Effector memory CD4-positive, alpha-beta T cell (primary cell): ENCODE results near the gene NR4A1.
A peak's percentile ranks its signal among the peaks of the same experiment; 100 is the strongest.

Experiments used
- DNase-seq, 3 donors: peaks; one replicate each; pipeline ENCODE4 v3.0.0-alpha.2; 2020
- H3K27ac ChIP-seq: 2 replicates; pipeline ENCODE4 v1.7.0; 2013; ENCODE audit warnings: mild to moderate bottlenecking, low read length, moderate library complexity; ENCODE audit not compliant: insufficient read depth, poor library complexity, severe bottlenecking
- H3K27me3 ChIP-seq: replicated peaks from 2 replicates; pipeline ENCODE4 v1.7.0; 2013; ENCODE audit warnings: mild to moderate bottlenecking, low read length; ENCODE audit not compliant: insufficient read depth, control insufficient read depth, poor library complexity, severe bottlenecking
- H3K36me3 ChIP-seq: 2 replicates; pipeline ENCODE4 v1.7.0; 2013; ENCODE audit warnings: mild to moderate bottlenecking, low read length, moderate library complexity; ENCODE audit not compliant: control insufficient read depth, insufficient read depth
- H3K4me1 ChIP-seq: 2 replicates; pipeline ENCODE4 v1.7.0; 2013; ENCODE audit warnings: low read length, mild to moderate bottlenecking; ENCODE audit not compliant: control insufficient read depth, insufficient read depth, poor library complexity, severe bottlenecking
- H3K4me3 ChIP-seq: 2 replicates; pipeline ENCODE4 v1.7.0; 2013; ENCODE audit warnings: low read length, low read depth, mild to moderate bottlenecking; ENCODE audit not compliant: insufficient read depth, poor library complexity, severe bottlenecking
- H3K9me3 ChIP-seq: 2 replicates; pipeline ENCODE4 v1.7.0; 2013; ENCODE audit warnings: mild to moderate bottlenecking, low read length, moderate library complexity; ENCODE audit not compliant: control insufficient read depth

NR4A1 gene

GRCh38 chr12:52067081-52067374, 15.8 kb downstream of the NR4A1 start:
- H3K4me3 ChIP-seq = no peak overlapping the region
- no peaks in the 10 kb centered on the region for H3K9me3 ChIP-seq
- peaks cover 20% of the 10 kb centered on the region for H3K4me1 ChIP-seq
- no peaks in the 10 kb centered on the region for H3K27me3 ChIP-seq
- no peak for DNase-seq
- no peaks in the 10 kb centered on the region for H3K36me3 ChIP-seq
- H3K27ac ChIP-seq = no peak overlapping the region

DNA sequence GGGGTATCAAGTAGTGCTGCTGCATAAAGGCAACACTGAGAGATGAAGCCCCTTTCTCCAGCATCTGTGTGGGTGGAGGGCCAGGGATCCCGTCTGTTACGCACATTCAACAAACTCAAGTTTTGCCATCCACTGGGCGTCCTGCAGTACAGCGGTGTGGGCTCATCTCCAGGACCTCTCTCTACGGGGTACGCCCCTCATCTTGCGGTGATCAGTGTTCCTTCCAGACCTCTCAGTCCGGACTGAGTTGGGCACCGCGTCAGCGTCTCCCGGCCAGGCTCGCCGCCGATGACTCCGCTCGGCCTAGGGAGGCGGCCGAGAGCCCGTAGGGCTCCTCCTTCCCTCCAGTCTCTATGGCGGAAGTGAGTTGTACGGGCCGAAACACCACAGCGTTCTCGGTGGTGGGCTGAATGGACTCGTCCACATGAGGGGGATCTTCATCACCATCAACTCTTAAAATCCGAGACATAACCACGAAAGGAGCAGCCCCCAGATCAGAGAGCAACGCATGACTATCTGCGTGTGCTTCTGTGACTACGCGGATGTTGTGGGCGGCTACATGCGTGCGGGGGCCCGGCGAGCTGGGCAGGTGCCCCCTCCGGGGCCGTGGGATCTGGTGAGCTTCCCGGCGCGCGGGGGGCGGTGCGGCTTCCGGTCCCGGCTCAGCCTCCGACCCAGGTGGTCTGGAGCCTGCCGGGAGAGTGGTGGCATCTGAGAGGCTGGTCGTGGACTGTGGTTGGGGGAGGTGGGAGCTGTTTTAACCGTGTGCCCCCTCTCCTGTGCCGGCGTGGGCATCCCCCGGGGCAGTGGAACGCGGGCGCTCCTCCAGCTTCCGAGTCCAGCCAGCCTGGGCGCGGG, 18.3 kb downstream of the NR4A1 start, which contains the start of gene ATG101:
ATG101 (plus strand) TSS at position 652 of the 858 bp plus-strand sequence. CDS start 3,673 bp downstream, outside the sequence.
- H3K27me3 ChIP-seq = no peaks in the 10 kb centered on the region
- peak within 1 kb of the TSS; percentile 90 for H3K27ac ChIP-seq
- H3K9me3 ChIP-seq = no peaks in the 10 kb centered on the region
- peaks cover 16% of the 10 kb centered on the region for H3K36me3 ChIP-seq
- DNase-seq = peak; percentile 77 to 81 (median 79)
- H3K4me3 ChIP-seq = peak within 1 kb of the TSS; percentile 99
- H3K4me1 ChIP-seq = peaks cover 20% of the 10 kb centered on the region

DNA sequence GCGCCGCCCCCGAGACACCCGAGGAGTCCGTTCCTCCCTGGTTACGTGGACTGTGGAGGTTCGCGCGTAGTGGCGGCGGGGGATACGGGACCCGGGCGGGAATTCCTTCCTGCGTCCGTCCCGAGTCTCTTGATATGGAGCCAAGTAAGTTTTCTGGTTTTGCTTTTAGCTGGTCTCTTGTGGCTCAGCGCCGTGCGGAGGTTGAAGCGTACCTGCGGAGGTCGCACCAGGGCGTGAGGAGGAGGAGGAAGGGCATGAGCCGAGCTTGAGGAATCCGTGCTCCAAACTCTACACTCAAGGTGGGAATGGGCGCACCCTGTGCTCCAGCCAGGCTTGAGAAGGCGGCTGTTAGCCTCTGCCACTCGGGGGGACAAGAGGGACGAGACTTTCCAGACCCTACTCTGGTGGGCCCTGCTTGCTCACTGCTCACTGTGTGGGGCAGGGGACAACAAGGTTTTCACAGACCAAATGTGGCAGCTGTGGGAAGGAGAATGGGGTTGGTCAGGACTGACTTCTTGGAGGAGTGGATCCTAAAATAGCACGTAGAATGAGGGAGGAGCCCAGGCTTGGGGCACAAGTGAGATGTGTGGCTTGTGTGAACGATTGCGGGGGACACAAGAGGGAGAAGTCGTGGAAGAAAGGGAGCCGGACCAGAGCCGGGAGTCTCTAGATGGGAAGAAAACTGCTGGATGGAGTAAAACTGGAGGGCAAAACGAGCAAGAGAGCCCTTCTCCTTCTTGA, 19.1 kb downstream of the NR4A1 start:
- peaks cover 22% of the 10 kb centered on the region for H3K36me3 ChIP-seq
- peaks cover 20% of the 10 kb centered on the region for H3K4me1 ChIP-seq
- no peaks in the 10 kb centered on the region for H3K9me3 ChIP-seq
- no peaks in the 10 kb centered on the region for H3K27me3 ChIP-seq
- peak overlapping the region; percentile 99 for H3K4me3 ChIP-seq
- no peak for DNase-seq
- H3K27ac ChIP-seq = peak overlapping the region; percentile 90

DNA sequence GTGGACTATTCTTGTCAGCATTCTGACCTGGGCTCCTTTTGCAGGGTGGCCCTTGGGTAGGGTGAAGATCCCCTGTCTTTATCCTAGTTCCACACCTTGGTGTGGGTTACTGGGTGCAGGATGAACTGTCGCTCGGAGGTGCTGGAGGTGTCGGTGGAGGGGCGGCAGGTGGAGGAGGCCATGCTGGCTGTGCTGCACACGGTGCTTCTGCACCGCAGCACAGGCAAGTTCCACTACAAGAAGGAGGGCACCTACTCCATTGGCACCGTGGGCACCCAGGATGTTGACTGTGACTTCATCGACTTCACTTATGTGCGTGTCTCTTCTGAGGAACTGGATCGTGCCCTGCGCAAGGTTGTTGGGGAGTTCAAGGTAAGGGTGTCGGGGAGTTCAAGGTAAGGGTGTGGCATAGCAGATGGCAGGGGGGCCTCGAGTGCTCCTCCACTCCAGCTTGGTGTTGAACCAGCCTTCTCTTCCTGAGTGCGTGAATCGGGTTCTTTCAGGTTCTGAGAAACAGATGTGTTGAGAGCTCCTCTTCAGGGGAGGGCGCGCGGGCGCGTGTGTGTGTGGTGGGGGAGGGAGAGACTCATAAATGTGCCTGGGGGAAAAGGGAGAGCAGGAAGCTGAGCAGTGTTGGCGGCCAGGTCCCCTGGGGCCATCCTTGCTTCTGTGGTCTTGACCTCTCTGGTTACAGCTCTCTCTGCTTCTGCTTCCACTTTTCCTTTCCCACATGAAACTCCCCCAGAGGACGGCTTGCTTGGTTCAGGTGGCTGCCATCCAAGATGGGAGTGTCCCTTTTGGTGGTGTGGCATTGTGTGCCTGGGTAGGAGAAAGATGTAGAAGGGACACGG, 22.5 kb downstream of the NR4A1 start:
- H3K27me3 ChIP-seq = no peaks in the 10 kb centered on the region
- no peak overlapping the region for H3K27ac ChIP-seq
- H3K4me3 ChIP-seq = no peak overlapping the region
- peaks cover 51% of the 10 kb centered on the region for H3K36me3 ChIP-seq
- no peak for DNase-seq
- peaks cover 20% of the 10 kb centered on the region for H3K4me1 ChIP-seq
- H3K9me3 ChIP-seq = no peaks in the 10 kb centered on the region

GRCh38 chr12:52074971-52075724, 23.9 kb downstream of the NR4A1 start:
- Histone ChIP-seq H3K36me3 (peaks cover 52% of the 10 kb centered on the region), H3K4me3 (no peak overlapping the region), H3K27ac (no peak overlapping the region), H3K27me3 (no peaks in the 10 kb centered on the region), H3K9me3 (no peaks in the 10 kb centered on the region), H3K4me1 (peaks cover 15% of the 10 kb centered on the region)
- DNase-seq = no peak

- Histone ChIP-seq H3K4me1 (peaks cover 6% of the 10 kb centered on the region), H3K9me3 (no peaks in the 10 kb centered on the region), H3K27ac (no peak overlapping the region), H3K36me3 (peaks cover 52% of the 10 kb centered on the region), H3K4me3 (no peak overlapping the region), H3K27me3 (no peaks in the 10 kb centered on the region)
- no peak for DNase-seq
These were observed 25.6 kb downstream of the NR4A1 start for GRCh38 chr12:52076811-52077210.

DNA sequence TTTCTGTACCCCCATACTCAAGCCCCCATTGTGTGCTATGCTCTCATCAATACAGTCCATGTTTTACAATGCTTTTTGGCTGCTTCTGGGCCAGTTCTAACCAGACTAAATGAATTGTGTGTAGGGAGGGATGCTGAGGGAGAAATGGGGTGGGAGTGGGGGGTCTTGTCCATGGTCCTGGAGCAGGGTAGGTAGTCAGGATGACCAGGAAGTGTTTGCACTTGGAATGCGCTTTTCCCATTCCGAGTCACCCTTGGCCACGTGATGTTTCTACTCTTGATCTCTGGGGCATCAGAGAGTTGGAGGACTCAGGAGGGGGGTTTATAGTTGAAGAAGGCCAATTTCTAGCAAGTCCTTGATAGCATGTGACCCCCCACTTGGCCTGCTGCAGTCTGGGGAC, 27.0 kb downstream of the NR4A1 start:
- Histone ChIP-seq H3K27ac (no peak overlapping the region), H3K9me3 (no peaks in the 10 kb centered on the region), H3K36me3 (peaks cover 49% of the 10 kb centered on the region), H3K27me3 (no peaks in the 10 kb centered on the region), H3K4me3 (no peak overlapping the region), H3K4me1 (peaks cover 6% of the 10 kb centered on the region)
- no peak for DNase-seq

DNA sequence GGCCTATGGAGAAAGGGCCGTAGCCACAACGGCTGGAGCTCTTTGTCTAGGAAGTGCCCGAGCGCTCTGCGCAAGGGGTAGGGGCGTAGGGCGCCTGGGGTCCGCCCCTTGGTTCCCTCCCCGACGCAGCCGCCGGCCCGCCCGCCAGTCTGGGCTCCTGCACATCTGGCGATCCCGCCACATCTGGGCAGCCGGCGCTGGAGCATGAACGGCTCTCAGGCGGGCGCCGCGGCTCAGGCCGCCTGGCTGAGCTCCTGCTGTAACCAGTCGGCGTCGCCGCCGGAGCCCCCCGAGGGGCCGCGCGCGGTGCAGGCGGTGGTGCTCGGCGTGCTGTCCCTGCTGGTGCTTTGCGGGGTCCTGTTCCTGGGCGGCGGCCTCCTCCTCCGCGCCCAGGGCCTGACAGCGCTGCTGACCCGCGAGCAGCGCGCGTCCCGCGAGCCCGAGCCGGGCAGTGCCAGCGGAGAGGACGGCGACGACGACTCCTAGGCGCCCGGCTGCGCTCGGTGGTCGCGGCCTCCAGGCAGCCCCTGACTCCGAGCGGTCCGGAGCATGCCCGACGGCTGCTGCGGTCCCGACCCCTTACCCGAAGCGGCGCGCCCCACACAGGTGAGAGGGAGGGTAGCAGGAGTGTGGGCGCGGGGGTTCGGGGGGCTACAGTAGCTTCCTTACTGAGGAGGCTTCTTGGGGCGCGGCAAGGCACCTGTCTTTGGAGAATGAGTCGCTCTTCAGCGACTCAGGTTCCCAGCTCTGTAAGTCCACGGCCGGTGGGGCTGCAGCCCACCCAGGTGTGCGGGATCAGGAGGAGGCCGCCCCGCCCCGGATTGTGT, 28.5 kb downstream of the NR4A1 start, which contains the start of gene SMIM41:
SMIM41 (plus strand) TSS at position 129 of the 827 bp plus-strand sequence; CDS start at position 205, 76 bp downstream.
- Histone ChIP-seq H3K36me3 (peaks cover 35% of the 10 kb centered on the region), H3K4me3 (no peak within 1 kb of the TSS), H3K27me3 (no peaks in the 10 kb centered on the region), H3K27ac (no peak within 1 kb of the TSS), H3K9me3 (no peaks in the 10 kb centered on the region), H3K4me1 (peaks cover 6% of the 10 kb centered on the region)
- no peak for DNase-seq
